IMR-90 (cell line): Measurements from ENCODE around the gene FRMD3. TPM values are rescaled to one million over a fixed set of nuclear protein-coding genes. Genes with fewer than 3 reads are reported as not detected.

ENCODE experiments used
- ATAC-seq: fragments of 200-7000 bp; cut with Tn5 transposase; 2 replicates; pipeline ENCODE4 v1.9.1; 2020; ENCODE audit warnings: low read depth, mild to moderate bottlenecking, moderate library complexity
- BruUV-seq: library from RNA; stranded (reverse); fragments of 400-500 nt; replicated peaks from 2 replicates; lab custom pipeline; 2021; lab: Mats Ljungman, UMichigan
- CTCF ChIA-PET: fragments of 300-600 bp; formaldehyde crosslinking; extraction: SDS; loops from one replicate; lab custom pipeline; 2021; ENCODE audit warnings: antibody characterized with exemption; lab: Yijun Ruan, JAX
- POLR2A ChIA-PET: fragments of 300-600 bp; sonication (Branson Sonifier 250); formaldehyde crosslinking; loops from one replicate; lab custom pipeline; 2022; ENCODE audit warnings: antibody characterized with exemption; ENCODE audit not compliant: unreplicated experiment; lab: Charles Lee
- DNase-seq: peaks from one replicate; pipeline ENCODE4 v3.0.0; 2013
- H2AFZ ChIP-seq: replicated peaks from 2 replicates; pipeline ENCODE3; 2013; ENCODE audit warnings: low read length, mild to moderate bottlenecking; ENCODE audit not compliant: poor library complexity
- H2AK5ac ChIP-seq: 2 replicates; pipeline ENCODE4 v1.6.1; 2013; ENCODE audit warnings: low read depth, low read length, inconsistent platforms
- H2AK9ac ChIP-seq: replicated peaks from 2 replicates; pipeline ENCODE3; 2013; ENCODE audit warnings: mild to moderate bottlenecking, low read depth, low read length, moderate library complexity; ENCODE audit not compliant: poor library complexity
- H2BK120ac ChIP-seq: 2 replicates; pipeline ENCODE4 v1.6.1; 2013; ENCODE audit warnings: low read depth, low read length, inconsistent platforms
- H2BK15ac ChIP-seq: 3 replicates; pipeline ENCODE4 v1.6.1; 2013; ENCODE audit warnings: low read depth, low read length, inconsistent platforms
- H2BK20ac ChIP-seq: 2 replicates; pipeline ENCODE4 v1.6.1; 2013; ENCODE audit warnings: low read depth, mild to moderate bottlenecking, inconsistent platforms, low read length, moderate library complexity
- H2BK5ac ChIP-seq: 2 replicates; pipeline ENCODE4 v1.6.1; 2013; ENCODE audit warnings: mild to moderate bottlenecking, low read depth, low read length, inconsistent platforms; ENCODE audit not compliant: poor library complexity, severe bottlenecking
- H3K14ac ChIP-seq: replicated peaks from 2 replicates; pipeline ENCODE4 v1.6.1; 2013; ENCODE audit warnings: low read depth, low read length, inconsistent platforms
- H3K18ac ChIP-seq: 2 replicates; pipeline ENCODE4 v1.6.1; 2013; ENCODE audit warnings: low read depth, low read length, control low read depth
- H3K23ac ChIP-seq: 2 replicates; pipeline ENCODE4 v1.6.1; 2013; ENCODE audit warnings: low read depth, low read length, inconsistent platforms
- H3K27ac ChIP-seq: 2 replicates; pipeline ENCODE4 v1.5.1; 2013; ENCODE audit warnings: mild to moderate bottlenecking, control low read depth, low read length; ENCODE audit not compliant: insufficient read depth
- H3K27me3 ChIP-seq: 2 replicates; pipeline ENCODE4 v1.6.1; 2013; ENCODE audit warnings: low read length; ENCODE audit not compliant: control insufficient read depth, insufficient read depth
- H3K36me3 ChIP-seq: 2 replicates; pipeline ENCODE4 v1.6.1; 2013; ENCODE audit warnings: low read length, mixed read lengths; ENCODE audit not compliant: control insufficient read depth, insufficient read depth
- H3K4ac ChIP-seq: 2 replicates; pipeline ENCODE4 v1.6.1; 2013; ENCODE audit warnings: low read depth, low read length, inconsistent platforms
- H3K4me1 ChIP-seq: 2 replicates; pipeline ENCODE4 v1.6.1; 2013; ENCODE audit warnings: low read length, mixed read lengths; ENCODE audit not compliant: control insufficient read depth, insufficient read depth
- H3K4me2 ChIP-seq: 2 replicates; pipeline ENCODE4 v1.6.1; 2013; ENCODE audit warnings: low read depth, mild to moderate bottlenecking, control low read depth, low read length, moderate library complexity
- H3K4me3 ChIP-seq: 2 replicates; pipeline ENCODE4 v1.5.1; 2013; ENCODE audit warnings: low read depth, mild to moderate bottlenecking, control low read depth, low read length, moderate library complexity; ENCODE audit not compliant: insufficient read depth
- H3K56ac ChIP-seq: 2 replicates; pipeline ENCODE4 v1.6.1; 2013; ENCODE audit warnings: low read length, inconsistent platforms; ENCODE audit not compliant: insufficient read depth; ENCODE audit errors: extremely low read depth
- H3K79me1 ChIP-seq, 2 experiments: 2 replicates each; pipeline ENCODE4 v1.6.1; 2013; ENCODE audit warnings: low read length in 2 of 2, inconsistent platforms in 1 of 2, low read depth in 1 of 2
- H3K9ac ChIP-seq: 2 replicates; pipeline ENCODE4 v1.6.1; 2013; ENCODE audit warnings: low read depth, low read length, control low read depth
- H3K9me1 ChIP-seq: 2 replicates; pipeline ENCODE4 v1.6.1; 2013; ENCODE audit warnings: low read length, inconsistent platforms; ENCODE audit not compliant: insufficient read depth
- H3K9me3 ChIP-seq: 2 replicates; pipeline ENCODE4 v1.6.1; 2013; ENCODE audit warnings: low read length; ENCODE audit not compliant: control insufficient read depth, insufficient read depth
- H4K20me1 ChIP-seq: 2 replicates; pipeline ENCODE4 v1.6.1; 2013; ENCODE audit warnings: low read length, inconsistent platforms; ENCODE audit not compliant: insufficient read depth
- H4K5ac ChIP-seq: 2 replicates; pipeline ENCODE4 v1.6.1; 2013; ENCODE audit warnings: mild to moderate bottlenecking, low read depth, low read length, control low read depth
- H4K8ac ChIP-seq, 2 experiments: 2 replicates each; pipeline ENCODE4 v1.6.1; 2013; ENCODE audit warnings: low read depth in 2 of 2, low read length in 2 of 2, control low read depth in 1 of 2, inconsistent platforms in 1 of 2
- H4K91ac ChIP-seq: 2 replicates; pipeline ENCODE4 v1.6.1; 2013; ENCODE audit warnings: low read depth, low read length, inconsistent platforms; ENCODE audit not compliant: insufficient read depth
- BHLHE40 ChIP-seq: fragments of 150-350 bp; IDR thresholded peaks from 2 replicates; pipeline ENCODE4 v1.6.1; 2016; ENCODE audit warnings: mild to moderate bottlenecking, low read depth, low read length
- CEBPB ChIP-seq: IDR thresholded peaks from 2 replicates; pipeline ENCODE4 v1.6.1; 2012; ENCODE audit warnings: low read depth, low read length, improper control_type of control experiment
- CHD1 ChIP-seq: IDR thresholded peaks from 2 replicates; pipeline ENCODE4 v1.6.1; 2012; ENCODE audit warnings: low read depth, low read length, improper control_type of control experiment
- FOS ChIP-seq: fragments of 150-350 bp; IDR thresholded peaks from 2 replicates; pipeline ENCODE4 v1.6.1; 2016; ENCODE audit warnings: low read depth, low read length
- MAFK ChIP-seq: IDR thresholded peaks from 2 replicates; pipeline ENCODE4 v1.6.1; 2012; ENCODE audit warnings: low read depth, low read length, improper control_type of control experiment
- MAZ ChIP-seq: IDR thresholded peaks from 2 replicates; pipeline ENCODE4 v1.6.1; 2012; ENCODE audit warnings: low read depth, mild to moderate bottlenecking, low read length, improper control_type of control experiment, moderate library complexity, borderline replicate concordance
- MXI1 ChIP-seq: IDR thresholded peaks from 2 replicates; pipeline ENCODE4 v1.6.1; 2012; ENCODE audit warnings: low read depth, mild to moderate bottlenecking, low read length, moderate library complexity, borderline replicate concordance
- NFE2L2 ChIP-seq: fragments of 150-350 bp; IDR thresholded peaks from 2 replicates; pipeline ENCODE4 v1.6.1; 2016; ENCODE audit warnings: low read depth, mild to moderate bottlenecking, low read length
- POLR2A ChIP-seq: IDR thresholded peaks from 2 replicates; pipeline ENCODE4 v1.6.1; 2012; ENCODE audit warnings: mild to moderate bottlenecking, low read depth, low read length
- RAD21 ChIP-seq: IDR thresholded peaks from 2 replicates; pipeline ENCODE4 v1.6.1; 2012; ENCODE audit warnings: low read length, improper control_type of control experiment
- RCOR1 ChIP-seq: IDR thresholded peaks from 2 replicates; pipeline ENCODE4 v1.6.1; 2012; ENCODE audit warnings: mild to moderate bottlenecking, low read length, improper control_type of control experiment; ENCODE audit not compliant: insufficient replicate concordance
- RFX5 ChIP-seq: IDR thresholded peaks from 2 replicates; pipeline ENCODE4 v1.8.0; 2012; ENCODE audit warnings: low read depth, mild to moderate bottlenecking, low read length, moderate library complexity
- SMC3 ChIP-seq: fragments of 150-350 bp; IDR thresholded peaks from 2 replicates; pipeline ENCODE4 v1.6.1; 2016; ENCODE audit warnings: low read depth, mild to moderate bottlenecking, antibody characterized with exemption, low read length, moderate library complexity
- WGBS, 2 experiments: methylation state at CpG; one replicate each; pipeline versions ENCODE4 v1.1.5 to v1.1.7; 2013; ENCODE audit warnings: missing lambda C conversion rate in 2 of 2; ENCODE audit not compliant: insufficient read length in 1 of 2; ENCODE audit errors: extremely low coverage in 2 of 2; 5-methylcytosine and 5-hydroxymethylcytosine counted together
- dilution Hi-C: fragments of 300-500 bp; cut with HindIII; formaldehyde crosslinking; loops from one replicate; pipeline ENCODE4 v1.14.3; 2018; ENCODE audit warnings: low sequenced_read_pairs; ENCODE audit not compliant: unreplicated experiment
- in situ Hi-C: fragments of 300-500 bp; cut with MboI; formaldehyde crosslinking; loops from 3 replicates; pipeline ENCODE4 v1.14.3; 2019; ENCODE audit warnings: low sequenced_read_pairs, inconsistent platforms, mixed read lengths
- intact Hi-C: fragments of 100-400 bp; cut with micrococcal nuclease; formaldehyde crosslinking; loops from 2 replicates; pipeline ENCODE4 v1.10.0; 2022
- polyA plus RNA-seq, 3 experiments: library from polyadenylated mRNA; depleted of rRNA; stranded (reverse); fragments of >200 nt; gene quantifications; 2 replicates each; pipeline ENCODE4 v1.2.3, GENCODE V29; 2012; ENCODE audit warnings: low replicate concordance in 1 of 3
- total RNA-seq: library from RNA; depleted of rRNA; stranded (reverse); fragments of >200 nt; gene quantifications from 2 replicates; pipeline ENCODE4 v1.2.3, GENCODE V29; 2012
- TF ChIP-seq, protein P1 (sequence below): conservative IDR thresholded peaks from 2 replicates; pipeline ENCODE4 v1.5.1; 2012; ENCODE audit warnings: mild to moderate bottlenecking, low read depth, low read length, improper control_type of control experiment
- TF ChIP-seq, protein P2 (sequence below): fragments of 150-350 bp; IDR thresholded peaks from 2 replicates; pipeline ENCODE4 v1.6.1; 2016; ENCODE audit warnings: low read depth, mild to moderate bottlenecking, low read length, moderate library complexity, borderline replicate concordance
- TF ChIP-seq, protein P3 (sequence below): fragments of 150-350 bp; IDR thresholded peaks from 2 replicates; pipeline ENCODE4 v1.6.1; 2017; ENCODE audit warnings: mild to moderate bottlenecking, antibody characterized with exemption, low read length, low read depth

FRMD3 gene
- total and polyA plus RNA-seq, 2 of the 4 experiments (the other 2 are of a cell fraction), result 0.02 to 0.18 TPM

DNA sequence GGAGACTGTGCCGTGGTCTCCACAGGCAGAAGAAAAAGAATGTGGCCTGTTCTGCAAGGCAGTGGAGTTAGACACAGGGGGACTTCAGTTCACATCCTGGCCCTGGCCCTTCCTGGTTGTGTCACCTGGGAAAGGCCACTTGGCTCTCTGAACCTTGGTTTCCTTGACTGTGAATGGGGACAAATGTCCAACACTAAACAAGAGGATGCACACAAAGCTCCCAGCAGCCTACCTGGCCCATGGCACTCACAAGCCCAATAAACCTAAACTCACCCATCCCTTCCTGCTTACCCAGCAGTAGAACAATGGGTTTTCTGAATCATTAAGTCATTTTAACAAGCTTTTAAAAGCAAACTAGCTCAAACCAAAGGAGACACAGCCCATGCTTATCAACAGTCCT lies 103.9 kb downstream of the FRMD3 start:
- H3K4me2 ChIP-seq, result no peak overlapping the region
- H4K91ac ChIP-seq, result no peak overlapping the region
- WGBS, 2 experiments, result no CpG with 5 or more reads among the region's 1 CpG
- dilution Hi-C loops, result no loop called here
- in situ Hi-C loops, result no loop called here
- no peak overlapping the region for H3K18ac ChIP-seq
- no peak overlapping the region for H2BK20ac ChIP-seq
- no peak overlapping the region for H4K8ac ChIP-seq
- H3K23ac ChIP-seq, result no peak overlapping the region
- H2BK5ac ChIP-seq, result no peak overlapping the region
- H3K14ac ChIP-seq, result no peak overlapping the region
- H3K4ac ChIP-seq, result no peak overlapping the region
- H3K56ac ChIP-seq, result no peak overlapping the region
- no peaks in the 10 kb centered on the region for H3K36me3 ChIP-seq
- POLR2A ChIA-PET, result no interaction called here
- no peak overlapping the region for H2BK120ac ChIP-seq
- no peak overlapping the region for H4K5ac ChIP-seq
- no peak overlapping the region for H3K27ac ChIP-seq
- H2AK5ac ChIP-seq, result no peak overlapping the region
- H2BK15ac ChIP-seq, result no peak overlapping the region
- H3K9me3 ChIP-seq, result no peaks in the 10 kb centered on the region
- H4K20me1 ChIP-seq, result no peaks in the 10 kb centered on the region
- H3K79me1 ChIP-seq, result no peaks in the 10 kb centered on the region
- H2AK9ac ChIP-seq, result no peak overlapping the region
- H2AFZ ChIP-seq, result no peak overlapping the region
- CTCF ChIA-PET, result no interaction called here
- H3K9me1 ChIP-seq, result no peaks in the 10 kb centered on the region
- no peaks in the 10 kb centered on the region for H3K27me3 ChIP-seq
- H3K4me3 ChIP-seq, result no peak overlapping the region
- intact Hi-C loops, result no loop called here
- ATAC-seq, result no peak
- no peak for TF ChIP-seq CHD1
- no peak for TF ChIP-seq POLR2A
- TF ChIP-seq SMC3, result no peak
- TF ChIP-seq, protein P1, sequence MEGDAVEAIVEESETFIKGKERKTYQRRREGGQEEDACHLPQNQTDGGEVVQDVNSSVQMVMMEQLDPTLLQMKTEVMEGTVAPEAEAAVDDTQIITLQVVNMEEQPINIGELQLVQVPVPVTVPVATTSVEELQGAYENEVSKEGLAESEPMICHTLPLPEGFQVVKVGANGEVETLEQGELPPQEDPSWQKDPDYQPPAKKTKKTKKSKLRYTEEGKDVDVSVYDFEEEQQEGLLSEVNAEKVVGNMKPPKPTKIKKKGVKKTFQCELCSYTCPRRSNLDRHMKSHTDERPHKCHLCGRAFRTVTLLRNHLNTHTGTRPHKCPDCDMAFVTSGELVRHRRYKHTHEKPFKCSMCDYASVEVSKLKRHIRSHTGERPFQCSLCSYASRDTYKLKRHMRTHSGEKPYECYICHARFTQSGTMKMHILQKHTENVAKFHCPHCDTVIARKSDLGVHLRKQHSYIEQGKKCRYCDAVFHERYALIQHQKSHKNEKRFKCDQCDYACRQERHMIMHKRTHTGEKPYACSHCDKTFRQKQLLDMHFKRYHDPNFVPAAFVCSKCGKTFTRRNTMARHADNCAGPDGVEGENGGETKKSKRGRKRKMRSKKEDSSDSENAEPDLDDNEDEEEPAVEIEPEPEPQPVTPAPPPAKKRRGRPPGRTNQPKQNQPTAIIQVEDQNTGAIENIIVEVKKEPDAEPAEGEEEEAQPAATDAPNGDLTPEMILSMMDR, result no peak
- no peak for TF ChIP-seq MXI1
- no peak for TF ChIP-seq FOS
- no peak for TF ChIP-seq MAZ
- no peak for TF ChIP-seq CEBPB
- TF ChIP-seq RCOR1, result no peak
- no peak for TF ChIP-seq RFX5
- no peak for TF ChIP-seq BHLHE40
- no peak for TF ChIP-seq MAFK
- no peak for TF ChIP-seq RAD21
- TF ChIP-seq, protein P2, sequence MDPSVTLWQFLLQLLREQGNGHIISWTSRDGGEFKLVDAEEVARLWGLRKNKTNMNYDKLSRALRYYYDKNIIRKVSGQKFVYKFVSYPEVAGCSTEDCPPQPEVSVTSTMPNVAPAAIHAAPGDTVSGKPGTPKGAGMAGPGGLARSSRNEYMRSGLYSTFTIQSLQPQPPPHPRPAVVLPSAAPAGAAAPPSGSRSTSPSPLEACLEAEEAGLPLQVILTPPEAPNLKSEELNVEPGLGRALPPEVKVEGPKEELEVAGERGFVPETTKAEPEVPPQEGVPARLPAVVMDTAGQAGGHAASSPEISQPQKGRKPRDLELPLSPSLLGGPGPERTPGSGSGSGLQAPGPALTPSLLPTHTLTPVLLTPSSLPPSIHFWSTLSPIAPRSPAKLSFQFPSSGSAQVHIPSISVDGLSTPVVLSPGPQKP, result no peak
- TF ChIP-seq, protein P3, sequence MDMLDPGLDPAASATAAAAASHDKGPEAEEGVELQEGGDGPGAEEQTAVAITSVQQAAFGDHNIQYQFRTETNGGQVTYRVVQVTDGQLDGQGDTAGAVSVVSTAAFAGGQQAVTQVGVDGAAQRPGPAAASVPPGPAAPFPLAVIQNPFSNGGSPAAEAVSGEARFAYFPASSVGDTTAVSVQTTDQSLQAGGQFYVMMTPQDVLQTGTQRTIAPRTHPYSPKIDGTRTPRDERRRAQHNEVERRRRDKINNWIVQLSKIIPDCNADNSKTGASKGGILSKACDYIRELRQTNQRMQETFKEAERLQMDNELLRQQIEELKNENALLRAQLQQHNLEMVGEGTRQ, result no peak
- TF ChIP-seq NFE2L2, result no peak
- H3K9ac ChIP-seq, result no peak overlapping the region
- BruUV-seq, result no TSS peak
- no peaks in the 10 kb centered on the region for H3K4me1 ChIP-seq
- DNase-seq, result no peak
